NOMO-1 (cell line): ENCODE data around the gene SLC2A10.

Experiments used
- DNase-seq, 2 experiments: peaks; one replicate each; lab custom pipeline; 2025; ENCODE audit not compliant: unreplicated experiment in 2 of 2; lab: John Stamatoyannopoulos, UW

SLC2A10 gene

DNA sequence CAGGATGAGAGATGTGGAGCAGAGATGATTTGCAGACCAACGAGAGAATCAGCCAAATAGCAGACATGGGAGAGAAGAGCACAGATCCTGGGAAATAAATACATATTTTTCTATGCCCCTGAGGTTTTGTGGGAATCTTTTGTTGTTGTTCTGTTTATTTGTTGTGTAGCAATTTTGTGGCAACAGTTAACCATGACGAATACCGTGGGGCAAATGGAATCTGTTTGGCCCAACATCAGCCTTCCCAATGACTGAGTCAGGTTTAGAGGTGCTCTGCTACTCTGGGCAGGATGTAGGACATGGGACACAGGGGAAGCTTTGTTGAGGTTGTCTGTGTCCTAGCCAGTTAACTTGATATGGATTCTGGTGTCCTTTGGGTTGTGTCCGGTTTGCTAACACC, 7.9 kb upstream of the SLC2A10 start:
- no peak for DNase-seq

DNA sequence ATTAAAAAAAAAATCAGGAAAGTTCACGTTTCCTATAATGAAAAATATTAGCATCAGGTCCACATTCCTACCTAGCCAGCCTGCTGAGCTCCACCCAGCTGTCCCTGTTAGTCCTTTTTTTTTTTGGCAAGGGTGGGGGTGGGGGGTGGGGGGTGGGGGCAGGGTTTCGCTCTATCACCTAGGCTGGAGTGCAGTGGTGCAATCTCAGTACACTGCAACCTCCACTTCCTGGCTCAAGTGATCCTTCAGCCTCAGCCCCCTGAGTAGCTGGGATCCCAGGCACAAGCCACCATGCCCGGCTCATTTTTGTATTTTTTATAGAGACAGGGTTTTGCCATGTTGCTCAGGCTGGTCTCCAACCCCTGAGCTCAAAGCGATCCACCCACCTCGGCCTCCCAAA, 7.5 kb upstream of the SLC2A10 start:
- no peak for DNase-seq

DNA sequence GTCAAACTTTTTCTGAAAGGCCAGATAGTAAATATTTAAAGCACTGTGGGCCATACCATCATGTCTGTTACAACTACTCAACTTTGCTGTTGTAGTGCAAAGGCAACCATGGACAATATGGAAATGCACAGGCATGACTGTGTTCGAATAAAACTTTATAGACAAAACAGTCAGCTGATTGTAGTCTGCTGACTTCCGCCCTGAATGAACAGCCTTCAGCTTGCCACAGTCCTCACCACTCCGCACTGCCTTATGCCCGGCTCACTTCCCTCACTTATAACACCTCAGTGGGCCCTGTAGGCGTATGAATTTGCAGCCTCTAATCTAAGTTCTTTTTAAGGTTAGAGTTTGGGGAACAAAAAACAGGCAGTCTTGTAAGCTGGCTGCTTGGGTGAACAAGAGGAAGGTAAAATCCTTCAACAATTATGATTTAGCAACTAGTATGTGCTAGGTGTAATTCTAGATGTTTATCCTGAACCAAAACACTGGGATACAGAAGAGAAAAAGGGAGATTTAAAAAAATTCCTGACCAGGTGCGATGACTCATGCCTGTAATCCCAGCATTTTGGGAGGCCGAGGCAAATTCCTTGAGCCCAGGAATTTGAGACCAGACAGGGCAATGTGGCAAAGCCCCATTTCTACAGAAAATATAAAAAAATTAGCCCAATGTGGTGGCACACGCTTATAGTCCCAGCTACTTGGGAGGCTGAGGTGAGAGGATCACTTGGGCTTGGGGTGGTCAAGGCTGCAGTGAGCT, 6.8 kb upstream of the SLC2A10 start:
- DNase-seq: no peak

GRCh38 chr20:46703435-46703834, 6.0 kb upstream of the SLC2A10 start:
- no peak for DNase-seq

- no peak for DNase-seq
Observed at GRCh38 chr20:46704714-46705377, 4.6 kb upstream of the SLC2A10 start.

- DNase-seq: no peak
Observed at GRCh38 chr20:46705378-46705729, 4.1 kb upstream of the SLC2A10 start.

DNA sequence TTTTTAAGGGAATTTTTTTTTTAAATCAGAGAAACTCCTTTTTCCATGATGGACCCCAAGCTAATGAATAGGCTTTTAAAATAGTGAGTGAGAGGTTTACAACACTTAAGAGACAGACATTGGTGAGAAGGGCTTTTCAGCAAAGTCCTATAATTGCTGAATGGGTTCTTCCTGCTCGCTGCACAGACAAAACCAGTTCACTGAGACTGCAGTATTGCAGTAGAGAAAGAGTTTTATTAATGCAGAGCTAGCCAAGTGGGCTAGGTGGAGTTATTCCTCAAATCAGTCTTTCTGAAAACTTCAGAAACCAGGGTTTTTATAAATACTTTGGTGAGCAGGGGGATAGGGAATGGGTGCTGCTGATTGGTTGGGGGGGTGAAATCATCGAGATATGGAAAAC, 3.2 kb upstream of the SLC2A10 start:
- DNase-seq: no peak

- DNase-seq: no peak
Observed at GRCh38 chr20:46708172-46708860, 1.1 kb upstream of the SLC2A10 start.

DNA sequence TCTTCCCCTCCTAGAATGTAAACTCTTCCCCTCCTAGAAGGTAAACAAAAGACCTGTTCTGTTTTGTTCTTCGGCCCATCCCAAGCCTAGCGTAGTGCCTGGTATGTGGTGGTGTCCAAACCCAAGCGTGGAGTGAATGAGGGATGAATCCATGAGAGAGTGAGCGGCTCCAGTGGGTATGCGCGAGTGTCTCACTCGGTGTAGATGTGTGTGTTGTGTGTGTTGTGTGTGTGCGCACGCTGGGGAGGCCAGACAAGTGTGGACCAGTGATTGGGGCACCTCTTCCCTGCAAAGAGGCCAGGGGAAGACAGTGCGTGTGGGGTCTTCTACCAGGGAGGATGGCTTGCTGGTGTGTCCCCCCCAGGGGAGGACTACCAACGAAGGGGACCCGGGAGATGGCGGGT, 392 bp upstream of the SLC2A10 start:
- no peak for DNase-seq

- no peak for DNase-seq
Observed at GRCh38 chr20:46710153-46710913, 884 bp downstream of the SLC2A10 start.

DNA sequence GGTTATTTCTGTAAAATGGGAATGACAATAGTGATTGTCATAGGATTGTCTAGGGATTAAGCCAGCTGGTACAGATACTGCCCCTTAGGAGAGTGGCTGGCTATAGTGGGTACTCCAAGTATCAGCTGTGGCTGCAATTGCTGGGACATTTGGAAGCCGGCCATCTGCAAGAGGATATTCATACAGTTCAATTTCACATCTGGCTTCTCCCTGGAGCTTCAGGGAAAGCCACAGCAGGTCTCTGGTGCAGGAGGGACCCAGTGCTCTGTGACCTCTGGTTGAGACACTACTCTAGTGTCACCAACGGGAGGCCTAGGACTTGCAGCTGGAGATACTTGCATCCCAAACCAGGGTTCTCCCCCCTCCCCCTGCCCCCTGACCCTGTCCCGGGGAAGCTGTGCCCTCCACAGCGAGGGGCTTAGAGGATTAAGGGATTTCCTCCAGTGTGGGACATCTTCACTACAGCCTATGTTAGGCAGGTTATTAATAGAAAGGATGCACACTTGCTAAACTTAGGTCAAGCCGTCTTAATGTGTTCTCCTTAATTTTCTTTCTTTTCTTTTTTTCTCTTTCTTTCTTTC, 2.7 kb downstream of the SLC2A10 start:
- DNase-seq: no peak

DNA sequence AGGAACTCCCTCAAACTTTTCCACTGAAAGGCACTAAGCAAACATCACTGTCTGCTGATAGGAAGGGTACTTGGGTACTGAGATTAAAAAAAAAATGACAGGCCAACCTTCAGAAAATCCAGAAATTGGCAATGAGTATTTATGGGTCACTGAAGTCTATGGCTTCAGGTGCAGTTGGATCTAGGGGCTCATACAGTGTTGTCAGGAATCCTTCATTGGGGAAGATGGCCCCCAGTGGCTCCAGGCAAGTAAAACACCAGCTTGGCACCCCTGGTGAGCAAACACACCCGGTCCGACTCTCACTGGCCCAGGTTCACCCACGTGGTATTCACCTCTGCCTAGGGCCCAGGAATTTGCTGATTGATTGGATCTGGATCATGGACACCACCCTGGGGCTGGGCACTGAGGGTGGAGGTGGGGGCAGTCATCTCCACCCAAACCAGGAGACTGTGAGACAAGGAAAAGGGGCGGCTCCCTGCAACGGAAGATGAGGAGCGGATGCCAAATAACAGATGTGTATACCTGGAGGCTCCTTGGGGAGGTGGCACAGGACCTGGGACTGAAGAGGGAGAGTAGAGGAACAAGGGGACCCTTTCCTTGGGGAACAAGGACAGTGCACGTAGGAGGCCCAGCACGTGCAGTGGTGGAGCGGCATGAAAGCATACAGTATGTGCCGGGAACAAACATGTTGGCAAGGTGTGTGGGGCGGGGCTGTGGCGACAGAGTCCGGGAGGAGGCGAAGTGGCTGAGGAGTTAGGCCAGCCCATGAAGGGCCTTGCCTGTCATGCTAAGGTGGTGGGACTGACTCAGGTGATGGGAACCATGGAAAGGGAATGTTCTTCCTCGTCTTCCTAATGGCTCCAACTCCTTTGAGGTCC, 4.7 kb downstream of the SLC2A10 start:
- no peak for DNase-seq

GRCh38 chr20:46715292-46715756, 5.9 kb downstream of the SLC2A10 start:
- no peak for DNase-seq

GRCh38 chr20:46717818-46718541, 8.5 kb downstream of the SLC2A10 start:
- DNase-seq: no peak

DNA sequence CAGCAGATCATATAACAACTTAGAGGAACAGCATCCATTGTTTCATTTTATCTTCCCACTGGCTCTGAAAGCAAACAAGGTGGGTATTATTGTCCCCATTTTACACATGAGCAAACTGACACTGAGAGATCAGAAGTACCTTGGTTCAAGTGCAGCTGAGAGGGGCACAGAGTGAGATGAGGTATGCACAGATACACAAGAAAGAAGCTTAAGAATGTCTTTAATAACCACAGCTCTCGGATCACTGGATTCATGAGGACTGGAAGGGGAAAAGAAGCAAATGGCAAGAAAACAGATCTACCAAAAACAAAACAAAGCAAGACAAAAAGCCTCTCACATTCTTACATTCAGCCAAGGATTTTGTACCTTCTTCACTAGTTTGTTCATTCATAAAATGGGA, 10.6 kb downstream of the SLC2A10 start:
- DNase-seq: no peak

DNA sequence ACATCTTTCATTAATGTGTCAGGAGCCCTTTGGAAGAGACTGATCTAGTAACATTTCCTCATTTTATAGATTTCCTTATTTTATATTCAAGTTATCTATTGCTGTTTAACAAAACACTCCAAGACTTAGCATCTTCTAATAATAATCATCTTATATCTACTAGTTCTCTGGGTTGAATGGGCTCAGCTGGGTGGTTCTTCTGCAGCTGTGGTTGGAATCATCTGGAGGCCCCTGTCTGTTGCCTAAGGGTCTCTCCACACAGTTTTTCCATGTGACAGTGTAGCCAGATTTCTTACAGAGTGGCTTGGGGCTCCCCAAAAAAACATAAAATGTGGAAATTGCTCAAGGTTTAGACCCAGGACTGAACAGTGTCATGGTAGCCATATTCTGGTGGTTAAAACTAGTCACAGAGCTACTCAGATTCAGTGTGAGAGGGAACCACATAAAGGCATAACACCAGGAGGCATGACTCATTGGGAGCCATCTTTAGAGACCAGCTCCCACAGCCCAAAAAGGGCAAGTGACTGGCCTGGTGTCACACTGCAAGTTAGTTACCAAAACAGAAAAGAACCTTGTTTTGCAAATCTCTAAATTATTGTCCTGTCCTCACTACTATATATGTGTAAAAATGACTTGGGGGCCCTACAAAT, 11.5 kb downstream of the SLC2A10 start:
- peak in 1 of 2 experiments; percentile 12 for DNase-seq

GRCh38 chr20:46721476-46721875, 12.0 kb downstream of the SLC2A10 start:
- no peak for DNase-seq

- no peak for DNase-seq
Observed at GRCh38 chr20:46722450-46722849, 13.0 kb downstream of the SLC2A10 start.

DNA sequence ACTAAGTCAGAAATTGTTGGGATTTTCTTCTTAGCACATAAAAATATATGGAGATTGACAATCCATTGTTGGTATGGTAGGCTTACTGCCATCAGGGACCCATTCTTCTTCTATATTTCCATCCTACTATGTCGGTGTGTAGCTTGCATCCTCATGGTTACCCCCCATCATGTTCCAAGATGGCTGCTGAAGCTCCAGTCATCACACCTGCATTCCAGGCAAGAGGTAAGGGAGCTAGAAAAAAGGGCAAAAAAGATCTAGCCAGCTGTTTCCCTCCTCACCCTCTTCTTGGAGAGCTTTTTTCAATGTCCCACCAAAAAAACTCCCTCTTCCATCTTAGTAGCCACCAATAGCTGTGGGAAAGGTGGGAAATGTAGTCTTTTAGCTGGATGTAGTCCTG, 13.6 kb downstream of the SLC2A10 start:
- no peak for DNase-seq
